Fibroblast of skin of left quadriceps (primary cell): ENCODE data around the gene APLP1.
"Not testable (repeated sequence)": the region's sequence is repeated elsewhere in the genome, so short reads cannot be mapped to it uniquely, and the experiment has no call there.

ENCODE experiments used
- DNase-seq, 2 experiments: peaks; one replicate each; pipeline ENCODE4 v3.0.0-alpha.2; 2013; ENCODE audit warnings: low read depth in 2 of 2

APLP1 gene

GRCh38 chr19:35852029-35852780 is 16.2 kb upstream of the APLP1 start, which contains the start of gene NPHS1:
Gene NPHS1 (minus strand): TSS chr19:35852504. CDS start chr19:35851837, 667 bp downstream.
- DNase-seq, result no peak

- DNase-seq, result no peak
Measured at GRCh38 chr19:35853038-35853756, 15.2 kb upstream of the APLP1 start.

- no peak for DNase-seq
Measured at GRCh38 chr19:35856546-35857149, 11.7 kb upstream of the APLP1 start, which contains the start of gene KIRREL2. Gene KIRREL2 (plus strand): TSS chr19:35856911. CDS start chr19:35857120, 209 bp downstream.

GRCh38 chr19:35858311-35858710 is 10.1 kb upstream of the APLP1 start:
- no peak for DNase-seq

GRCh38 chr19:35859414-35859813 is 9.0 kb upstream of the APLP1 start:
- DNase-seq, result no peak

- no peak for DNase-seq
Measured at GRCh38 chr19:35860436-35860817, 7.9 kb upstream of the APLP1 start.

- no peak for DNase-seq
Measured at GRCh38 chr19:35860818-35861639, 7.3 kb upstream of the APLP1 start.

GRCh38 chr19:35861640-35862160 is 6.7 kb upstream of the APLP1 start:
- DNase-seq, result no peak

GRCh38 chr19:35862528-35862927 is 5.8 kb upstream of the APLP1 start:
- DNase-seq, result no peak

GRCh38 chr19:35863018-35863417 is 5.4 kb upstream of the APLP1 start:
- DNase-seq, result no peak

GRCh38 chr19:35868823-35869326 is 501 bp downstream of the APLP1 start:
- no peak for DNase-seq

- DNase-seq, result peak; percentile 23 to 37
Measured at GRCh38 chr19:35869327-35870123, 1.2 kb downstream of the APLP1 start.

- DNase-seq, result not testable (repeated sequence)
Measured at GRCh38 chr19:35870124-35870736, 1.9 kb downstream of the APLP1 start.

GRCh38 chr19:35870798-35871197 is 2.4 kb downstream of the APLP1 start:
- no peak for DNase-seq

GRCh38 chr19:35871611-35872010 is 3.2 kb downstream of the APLP1 start:
- no peak for DNase-seq

- no peak for DNase-seq
Measured at GRCh38 chr19:35872180-35872579, 3.8 kb downstream of the APLP1 start.

GRCh38 chr19:35874392-35874930 is 6.1 kb downstream of the APLP1 start:
- no peak for DNase-seq

- no peak for DNase-seq
Measured at GRCh38 chr19:35879068-35879467, 10.7 kb downstream of the APLP1 start.

GRCh38 chr19:35879770-35880317 is 11.5 kb downstream of the APLP1 start:
- DNase-seq, result peak; percentile 44 to 50
